ENCODE measurements around the gene RNASEL.

RNASEL gene

GRCh38 chr1:182615468-182616129 is 26.5 kb upstream of the RNASEL start:
- no peak for DNase-seq (ENCODE audit: low spot score)
- POLR2A ChIA-PET (ENCODE audit: low non-redundant PET): no interaction called here

GRCh38 chr1:182614796-182615454 is 25.9 kb upstream of the RNASEL start:
- TF ChIP-seq CTCF (conservative IDR thresholded peaks at IDR 0.05; ENCODE audit: low read depth): no peak
- peak; percentile 39 for DNase-seq (ENCODE audit: low spot score)
- ChIA-PET CTCF (interaction anchor here (0.6 kb wide), 1 partner anchor 187 kb away, joined by 4 read pairs; no protein-coding TSS in a partner anchor), POLR2A (ENCODE audit: low non-redundant PET) (no interaction called here)
- peak overlapping the region; percentile 55 for H3K27ac ChIP-seq

More at GRCh38 chr1:182615468-182616129, 26.5 kb upstream of the RNASEL start:
- CTCF ChIA-PET: interaction anchor here (0.6 to 1.1 kb wide), 2 partner anchors 16 to 169 kb away, joined by 4 read pairs; no protein-coding TSS in a partner anchor
- H3K27ac ChIP-seq: peak overlapping the region; percentile 55
- TF ChIP-seq CTCF (conservative IDR thresholded peaks at IDR 0.05; ENCODE audit: low read depth): no peak

GRCh38 chr1:182611787-182612186 is 22.7 kb upstream of the RNASEL start:
- H3K27ac ChIP-seq: no peak overlapping the region
- ChIA-PET POLR2A (ENCODE audit: low non-redundant PET) (no interaction called here), CTCF (interaction anchor here (0.6 to 1.0 kb wide), 2 partner anchors 175 to 552 kb away, joined by 3 to 6 read pairs; no protein-coding TSS in a partner anchor)
- no peak for DNase-seq (ENCODE audit: low spot score)
- no peak for TF ChIP-seq CTCF (conservative IDR thresholded peaks at IDR 0.05; ENCODE audit: low read depth)

GRCh38 chr1:182611326-182611725 is 22.3 kb upstream of the RNASEL start:
- POLR2A ChIA-PET (ENCODE audit: low non-redundant PET): no interaction called here
- H3K27ac ChIP-seq: no peak overlapping the region
- no peak for DNase-seq (ENCODE audit: low spot score)
- no peak for TF ChIP-seq CTCF (conservative IDR thresholded peaks at IDR 0.05; ENCODE audit: low read depth)
- CTCF ChIA-PET: interaction anchor here (1.0 kb wide), 1 partner anchor 175 kb away, joined by 3 read pairs; no protein-coding TSS in a partner anchor

- TF ChIP-seq CTCF (conservative IDR thresholded peaks at IDR 0.05; ENCODE audit: low read depth): no peak
- CTCF ChIA-PET: no interaction called here
- no peak for DNase-seq (ENCODE audit: low spot score)
- H3K27ac ChIP-seq: no peak overlapping the region
- POLR2A ChIA-PET (ENCODE audit: low non-redundant PET): no interaction called here
These were observed 21.6 kb upstream of the RNASEL start for GRCh38 chr1:182610606-182611194.

- CTCF ChIA-PET: interaction anchor here (0.8 kb wide), 1 partner anchor 173 kb away, joined by 3 read pairs; no protein-coding TSS in a partner anchor
- H3K27ac ChIP-seq: no peak overlapping the region
- POLR2A ChIA-PET (ENCODE audit: low non-redundant PET): no interaction called here
- no peak for DNase-seq (ENCODE audit: low spot score)
- no peak for TF ChIP-seq CTCF (conservative IDR thresholded peaks at IDR 0.05; ENCODE audit: low read depth)
These were observed 20.0 kb upstream of the RNASEL start for GRCh38 chr1:182608845-182609610.

All from RWPE1 (cell line).